ENCODE results near the gene HPCAL1. TPM values are rescaled to one million over a fixed set of nuclear protein-coding genes. Genes with fewer than 3 reads are reported as not detected.
A peak's percentile ranks its signal among the peaks of the same experiment; 100 is the strongest.

The HPCAL1 gene
- total and polyA plus RNA-seq, 7 experiments from 2014 or later: 44.9 to 137 (median 89.2) TPM

DNA sequence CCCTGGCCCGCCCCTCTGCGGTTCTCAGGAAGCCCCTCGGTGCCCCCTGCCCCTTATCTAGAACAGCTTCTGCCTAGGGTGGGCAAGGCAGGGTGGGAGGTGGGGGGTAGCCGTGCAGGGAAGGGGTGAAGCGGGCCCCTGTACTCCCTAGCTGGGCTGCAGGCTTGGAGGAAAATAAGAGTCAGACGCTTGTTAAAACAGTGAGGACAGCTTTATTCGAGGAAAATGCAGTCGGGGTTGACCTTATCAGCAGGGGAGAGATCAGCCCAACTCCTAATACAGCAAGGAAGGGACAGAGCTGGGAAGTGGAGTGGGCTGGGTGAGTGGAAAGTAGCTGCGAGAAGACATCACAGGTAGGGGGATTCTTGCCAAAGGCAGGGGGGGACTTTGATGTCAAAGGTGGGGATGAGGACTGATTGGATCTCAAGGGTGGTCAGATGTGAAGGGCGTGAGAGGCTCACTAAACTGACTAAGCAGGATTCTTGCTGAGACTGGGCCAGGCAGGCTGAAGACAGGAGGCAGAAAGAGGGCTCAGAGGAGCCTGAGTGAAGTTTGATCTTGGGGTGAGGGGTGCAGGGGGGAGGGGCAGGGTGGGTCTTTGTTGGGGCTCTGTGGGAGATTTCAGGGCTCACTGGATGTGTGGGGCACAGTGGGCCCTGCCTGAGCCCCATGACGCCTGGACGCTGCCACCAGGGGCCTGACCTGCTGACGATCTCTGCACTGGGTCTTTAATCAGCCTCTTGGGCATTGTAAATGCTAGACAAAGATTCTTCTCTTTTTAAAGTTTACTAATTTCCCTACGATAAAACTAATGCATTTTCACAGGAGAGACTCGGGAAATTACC, 29.9 kb downstream of the HPCAL1 start:
- intact Hi-C loops (cut with micrococcal nuclease): loop anchor here (1.0 to 10.0 kb wide), 2 partner anchors 77 to 208 kb away; partner anchors contain the start of gene RRM2 (in 1 of the 2)
- H3K27ac Mint-ChIP-seq: peak overlapping the region; percentile 92 to 99 (median 98)
- ChIA-PET POLR2A (interaction anchor here (0.6 to 6.5 kb wide), 10 partner anchors 10 to 166 kb away, joined by 3 to 150 read pairs (median 6); partner anchors contain the start of gene HPCAL1), CTCF (interaction anchor here (0.7 to 7.3 kb wide), 5 partner anchors 28 to 102 kb away, joined by 3 to 93 read pairs (median 8); partner anchors contain the start of gene HPCAL1)
- DNase-seq (no peak), ATAC-seq (no peak)
- Histone ChIP-seq H3K4me1 (ENCODE audit: control insufficient read depth in 2 of 2, insufficient read depth in 2 of 2, low read length in 2 of 2) (peaks cover 32 to 56% of the 10 kb centered on the region in 2 donors), H3K27me3 (ENCODE audit: control insufficient read depth in 2 of 2, insufficient read depth in 2 of 2, low read length in 2 of 2) (no peaks in the 10 kb centered on the region), H3K36me3 (ENCODE audit: control insufficient read depth in 2 of 3, insufficient read depth in 3 of 3, low read length in 3 of 3) (peaks cover 0 to 6% (median 0%) of the 10 kb centered on the region in 3 experiments), H3K4me3 (ENCODE audit: low read length) (peak overlapping the region; percentile 80), H3K9me3 (ENCODE audit: control insufficient read depth in 2 of 3, low read length in 3 of 3) (peaks cover 0 to 6% (median 5%) of the 10 kb centered on the region in 3 experiments), H3K27ac (ENCODE audit: low read depth, low read length) (peak overlapping the region; percentile 82)
- H3K4me3 Mint-ChIP-seq: peak overlapping the region; percentile 85 to 97 (median 94)
- peaks cover 53 to 94% (median 87%) of the 10 kb centered on the region in 7 donors for H3K4me1 Mint-ChIP-seq
- H3K36me3 Mint-ChIP-seq: peaks cover 0 to 34% (median 14%) of the 10 kb centered on the region in 5 donors
- H3K9me3 Mint-ChIP-seq: peaks cover 0 to 5% (median 0%) of the 10 kb centered on the region in 11 donors
- H3K27me3 Mint-ChIP-seq: no peaks in the 10 kb centered on the region

DNA sequence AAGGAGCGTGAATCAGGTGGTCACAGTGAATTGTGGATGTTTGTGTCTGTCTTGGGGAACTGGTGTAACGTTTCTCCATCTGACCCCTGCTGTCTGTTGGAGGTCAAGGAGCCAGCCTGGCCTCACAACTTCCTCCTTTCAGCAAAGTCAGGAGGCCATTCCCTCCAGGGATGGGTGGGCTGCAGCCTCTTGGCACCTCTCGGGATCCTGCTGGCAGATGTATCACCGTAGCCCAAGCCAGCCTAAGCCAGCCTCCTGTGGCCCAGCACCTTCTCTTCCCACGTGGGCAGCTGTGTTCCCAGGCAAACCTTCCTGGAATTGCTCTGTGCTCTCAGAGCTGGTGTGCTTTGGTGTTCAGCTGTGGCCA, 30.5 kb downstream of the HPCAL1 start:
- Histone ChIP-seq H3K36me3 (ENCODE audit: control insufficient read depth in 2 of 3, insufficient read depth in 3 of 3, low read length in 3 of 3) (peaks cover 0 to 6% (median 0%) of the 10 kb centered on the region in 3 experiments), H3K27me3 (ENCODE audit: control insufficient read depth in 2 of 2, insufficient read depth in 2 of 2, low read length in 2 of 2) (no peaks in the 10 kb centered on the region), H3K4me3 (ENCODE audit: low read length) (no peak overlapping the region), H3K9me3 (ENCODE audit: control insufficient read depth in 2 of 3, low read length in 3 of 3) (peaks cover 0 to 6% (median 5%) of the 10 kb centered on the region in 3 experiments), H3K4me1 (ENCODE audit: control insufficient read depth in 2 of 2, insufficient read depth in 2 of 2, low read length in 2 of 2) (peaks cover 32 to 50% of the 10 kb centered on the region in 2 donors), H3K27ac (ENCODE audit: low read depth, low read length) (no peak overlapping the region)
- no peak for DNase-seq
- Mint-ChIP-seq H3K27ac (peak overlapping the region; percentile 32 to 98 (median 92)), H3K9me3 (peaks cover 0 to 5% (median 0%) of the 10 kb centered on the region in 11 donors), H3K27me3 (no peaks in the 10 kb centered on the region), H3K4me1 (peaks cover 55 to 94% (median 87%) of the 10 kb centered on the region in 7 donors), H3K36me3 (peaks cover 0 to 34% (median 17%) of the 10 kb centered on the region in 5 donors), H3K4me3 (peak overlapping the region; percentile 13 to 97 (median 88))
- ATAC-seq: no peak
- ChIA-PET CTCF (interaction anchor here (7.3 kb wide), 1 partner anchor 29 kb away, joined by 93 read pairs; the partner anchor contains the start of gene HPCAL1), POLR2A (interaction anchor here (6.5 kb wide), 1 partner anchor 48 kb away, joined by 50 read pairs; no protein-coding TSS in a partner anchor)
- intact Hi-C loops (cut with micrococcal nuclease): loop anchor here in 1 of 2 donors (10.0 kb wide), 1 partner anchor 208 kb away; the partner anchor contains the start of gene RRM2

DNA sequence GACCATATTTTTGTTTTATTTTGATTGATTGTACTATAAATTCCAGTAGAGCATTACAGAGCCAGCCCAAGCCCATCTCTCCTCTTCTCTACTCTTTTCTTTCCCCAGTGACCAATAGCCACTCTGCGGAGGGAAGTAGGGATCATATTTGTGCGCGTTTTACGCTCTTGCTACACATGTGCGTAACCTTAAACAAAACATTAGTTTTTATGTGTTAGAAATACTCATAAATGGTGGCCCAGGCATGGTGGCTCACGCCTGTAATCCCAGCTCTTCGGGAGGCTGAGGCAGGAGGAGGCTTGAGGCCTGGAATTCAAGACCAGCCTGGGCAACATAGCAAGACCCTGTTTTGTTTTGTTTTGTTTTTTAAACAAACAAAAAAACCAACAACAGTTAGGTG, 31.3 kb downstream of the HPCAL1 start:
- peak overlapping the region in 8 of 9 donors; percentile 32 to 98 (median 70) for H3K27ac Mint-ChIP-seq
- ChIA-PET POLR2A (interaction anchor here (6.5 kb wide), 1 partner anchor 47 kb away, joined by 50 read pairs; no protein-coding TSS in a partner anchor), CTCF (interaction anchor here (0.7 kb wide), 1 partner anchor 13 kb away, joined by 4 read pairs; no protein-coding TSS in a partner anchor)
- peaks cover 31 to 49% of the 10 kb centered on the region in 2 donors for H3K4me1 ChIP-seq (ENCODE audit: control insufficient read depth in 2 of 2, insufficient read depth in 2 of 2, low read length in 2 of 2)
- H3K4me3 ChIP-seq (ENCODE audit: low read length): no peak overlapping the region
- DNase-seq (no peak), ATAC-seq (no peak)
- H3K27me3 ChIP-seq (ENCODE audit: control insufficient read depth in 2 of 2, insufficient read depth in 2 of 2, low read length in 2 of 2): no peaks in the 10 kb centered on the region
- peaks cover 0 to 6% (median 5%) of the 10 kb centered on the region in 3 experiments for H3K9me3 ChIP-seq (ENCODE audit: control insufficient read depth in 2 of 3, low read length in 3 of 3)
- peaks cover 54 to 94% (median 87%) of the 10 kb centered on the region in 7 donors for H3K4me1 Mint-ChIP-seq
- no peak overlapping the region for H3K27ac ChIP-seq (ENCODE audit: low read depth, low read length)
- peaks cover 0 to 39% (median 23%) of the 10 kb centered on the region in 5 donors for H3K36me3 Mint-ChIP-seq
- H3K36me3 ChIP-seq (ENCODE audit: control insufficient read depth in 2 of 3, insufficient read depth in 3 of 3, low read length in 3 of 3): peaks cover 0 to 6% (median 0%) of the 10 kb centered on the region in 3 experiments
- H3K4me3 Mint-ChIP-seq: peak overlapping the region in 4 of 10 donors; percentile 54 to 97 (median 86)
- H3K27me3 Mint-ChIP-seq: no peaks in the 10 kb centered on the region
- peaks cover 0 to 5% (median 0%) of the 10 kb centered on the region in 11 donors for H3K9me3 Mint-ChIP-seq
- intact Hi-C loops (cut with micrococcal nuclease): loop anchor here in 1 of 2 donors (10.0 kb wide), 1 partner anchor 209 kb away; the partner anchor contains the start of gene RRM2

DNA sequence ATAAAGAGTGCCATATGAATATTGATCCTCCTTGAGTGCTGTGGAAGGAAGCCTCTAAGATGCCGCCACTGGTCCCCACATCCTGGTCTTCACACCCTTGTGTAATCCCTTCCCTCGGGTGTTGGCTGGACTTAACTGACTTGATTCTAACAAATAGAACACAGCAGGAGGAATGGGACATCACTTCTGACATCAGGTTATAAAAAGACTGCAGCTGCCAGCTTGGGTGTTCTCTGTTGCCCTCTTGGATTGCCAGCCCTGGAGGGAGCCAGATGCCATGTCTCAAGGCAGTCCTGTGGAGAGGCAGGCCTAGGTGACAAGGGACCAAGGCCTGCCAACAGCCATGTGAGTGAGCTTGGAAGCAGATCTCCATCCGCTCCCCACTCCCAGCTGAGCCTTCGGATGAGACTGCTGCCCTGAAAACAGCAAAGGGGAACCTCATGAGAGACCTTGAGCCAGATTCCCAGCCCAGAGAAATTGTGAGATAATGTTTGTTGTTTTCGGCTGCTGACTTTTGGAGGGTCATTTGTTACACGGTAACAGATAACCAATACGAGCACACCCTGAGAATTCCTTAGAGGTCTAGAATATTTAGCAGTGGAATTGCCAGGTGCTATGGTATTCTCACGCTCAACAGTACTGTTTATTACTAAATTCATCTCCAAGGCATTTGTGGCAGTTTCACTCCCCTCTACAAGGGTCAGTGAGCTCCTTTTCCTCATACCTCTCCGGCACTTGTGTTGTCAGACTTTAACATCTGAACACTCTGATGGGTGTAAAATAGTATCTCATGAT, 32.5 kb downstream of the HPCAL1 start:
- intact Hi-C loops (cut with micrococcal nuclease): loop anchor here in 1 of 2 donors (10.0 kb wide), 1 partner anchor 210 kb away; the partner anchor contains the start of gene RRM2
- Mint-ChIP-seq H3K36me3 (peaks cover 0 to 39% (median 23%) of the 10 kb centered on the region in 5 donors), H3K4me3 (peak overlapping the region in 2 of 10 donors; percentile 34 to 48), H3K9me3 (peaks cover 0 to 5% (median 0%) of the 10 kb centered on the region in 11 donors), H3K27me3 (no peaks in the 10 kb centered on the region), H3K4me1 (peaks cover 45 to 92% (median 84%) of the 10 kb centered on the region in 7 donors), H3K27ac (peak overlapping the region in 4 of 9 donors; percentile 12 to 98 (median 38))
- Histone ChIP-seq H3K4me1 (ENCODE audit: control insufficient read depth in 2 of 2, insufficient read depth in 2 of 2, low read length in 2 of 2) (peaks cover 22 to 48% of the 10 kb centered on the region in 2 donors), H3K4me3 (ENCODE audit: low read length) (no peak overlapping the region), H3K9me3 (ENCODE audit: control insufficient read depth in 2 of 3, low read length in 3 of 3) (peaks cover 0 to 6% (median 5%) of the 10 kb centered on the region in 3 experiments), H3K36me3 (ENCODE audit: control insufficient read depth in 2 of 3, insufficient read depth in 3 of 3, low read length in 3 of 3) (peaks cover 0 to 6% (median 0%) of the 10 kb centered on the region in 3 experiments), H3K27ac (ENCODE audit: low read depth, low read length) (no peak overlapping the region), H3K27me3 (ENCODE audit: control insufficient read depth in 2 of 2, insufficient read depth in 2 of 2, low read length in 2 of 2) (no peaks in the 10 kb centered on the region)
- POLR2A ChIA-PET: interaction anchor here (0.7 kb wide), 1 partner anchor 29 kb away, joined by 3 read pairs; no protein-coding TSS in a partner anchor
- DNase-seq: no peak
- no peak for ATAC-seq
- CTCF ChIA-PET: no interaction called here

- POLR2A ChIA-PET: no interaction called here
- CTCF ChIA-PET: no interaction called here
- intact Hi-C loops (cut with micrococcal nuclease): loop anchor here in 1 of 2 donors (10.0 kb wide), 1 partner anchor 211 kb away; the partner anchor contains the start of gene RRM2
- H3K4me3 ChIP-seq (ENCODE audit: low read length): no peak overlapping the region
- no peaks in the 10 kb centered on the region for H3K27me3 ChIP-seq (ENCODE audit: control insufficient read depth in 2 of 2, insufficient read depth in 2 of 2, low read length in 2 of 2)
- peaks cover 0 to 36% (median 24%) of the 10 kb centered on the region in 5 donors for H3K36me3 Mint-ChIP-seq
- ATAC-seq: no peak
- H3K4me1 ChIP-seq (ENCODE audit: control insufficient read depth in 2 of 2, insufficient read depth in 2 of 2, low read length in 2 of 2): peaks cover 21 to 47% of the 10 kb centered on the region in 2 donors
- H3K4me3 Mint-ChIP-seq: peak overlapping the region in 1 of 10 donors; percentile 46
- H3K27ac Mint-ChIP-seq: no peak overlapping the region
- H3K4me1 Mint-ChIP-seq: peaks cover 37 to 92% (median 84%) of the 10 kb centered on the region in 7 donors
- DNase-seq: no peak
- no peaks in the 10 kb centered on the region for H3K27me3 Mint-ChIP-seq
- no peak overlapping the region for H3K27ac ChIP-seq (ENCODE audit: low read depth, low read length)
- H3K36me3 ChIP-seq (ENCODE audit: control insufficient read depth in 2 of 3, insufficient read depth in 3 of 3, low read length in 3 of 3): peaks cover 0 to 6% (median 0%) of the 10 kb centered on the region in 3 experiments
- peaks cover 0 to 6% (median 5%) of the 10 kb centered on the region in 3 experiments for H3K9me3 ChIP-seq (ENCODE audit: control insufficient read depth in 2 of 3, low read length in 3 of 3)
- H3K9me3 Mint-ChIP-seq: peaks cover 0 to 5% (median 0%) of the 10 kb centered on the region in 11 donors
These were observed 33.6 kb downstream of the HPCAL1 start for GRCh38 chr2:10336283-10336682.
